Astrocyte of the spinal cord (primary cell): ENCODE data around the gene TIMM22.

Experiments
- DNase-seq: peaks from one replicate; pipeline ENCODE4 v3.0.0; 2011; ENCODE audit warnings: low read depth, low spot score
- H3K4me3 ChIP-seq: 2 replicates; pipeline ENCODE4 v1.5.1; 2011; ENCODE audit warnings: low read depth, mild to moderate bottlenecking, low read length, moderate library complexity
- in situ Hi-C: cut with HindIII; loops from 2 replicates; pipeline ENCODE4 v1.10.0; 2017; ENCODE audit warnings: low sequenced_read_pairs
- TF ChIP-seq, protein P1 (sequence below): IDR thresholded peaks from 2 replicates; pipeline ENCODE4 v1.5.1; 2012; ENCODE audit warnings: low read depth, mild to moderate bottlenecking, low read length, inconsistent platforms

Gene TIMM22

DNA sequence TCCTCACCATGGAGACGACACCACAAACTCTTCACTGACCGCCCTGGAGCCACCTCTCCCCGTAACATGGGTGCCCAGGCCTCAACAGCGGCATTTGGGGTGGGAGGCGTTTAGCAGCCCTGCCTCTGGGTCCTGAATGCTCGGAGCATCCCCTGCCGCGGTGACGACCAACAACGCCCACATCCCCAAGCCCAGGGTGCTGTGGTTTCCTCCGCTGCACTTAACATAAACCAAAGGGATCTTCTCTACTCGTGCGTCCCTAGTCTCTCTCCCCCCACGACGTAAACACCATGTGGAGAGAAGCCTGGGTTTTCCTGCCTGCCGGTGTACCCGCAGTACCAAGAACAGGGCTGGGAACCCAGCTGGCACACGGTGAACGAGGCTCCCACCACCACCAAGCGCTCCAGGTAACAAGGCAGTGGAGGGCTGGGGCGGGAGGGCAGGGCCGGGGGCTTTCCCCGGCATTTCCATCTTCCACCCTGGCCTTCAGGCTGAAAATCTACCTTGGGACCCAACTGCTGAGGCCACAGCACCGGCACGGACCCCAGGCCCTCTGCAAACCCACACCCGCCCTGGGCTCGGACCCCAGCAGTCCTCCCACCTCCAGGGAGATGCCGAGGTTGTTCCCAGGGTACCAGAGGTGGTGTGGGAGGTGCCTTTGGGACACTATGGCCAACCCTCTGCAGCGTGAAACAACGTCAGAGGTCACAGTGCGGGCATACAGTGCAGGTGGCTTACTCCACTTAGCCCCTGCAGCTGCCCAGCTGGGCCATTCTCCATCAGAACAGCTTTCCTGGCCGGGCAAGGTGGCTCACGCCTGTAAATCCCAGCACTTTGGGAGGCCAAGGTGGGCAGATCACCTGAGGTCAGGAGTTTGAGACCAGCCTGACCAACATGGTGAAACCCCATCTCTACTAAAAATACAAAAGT lies 54.3 kb downstream of the TIMM22 start:
- in situ Hi-C loops, result no loop called here
- no peak overlapping the region for H3K4me3 ChIP-seq
- no peak for DNase-seq
- TF ChIP-seq, protein P1, sequence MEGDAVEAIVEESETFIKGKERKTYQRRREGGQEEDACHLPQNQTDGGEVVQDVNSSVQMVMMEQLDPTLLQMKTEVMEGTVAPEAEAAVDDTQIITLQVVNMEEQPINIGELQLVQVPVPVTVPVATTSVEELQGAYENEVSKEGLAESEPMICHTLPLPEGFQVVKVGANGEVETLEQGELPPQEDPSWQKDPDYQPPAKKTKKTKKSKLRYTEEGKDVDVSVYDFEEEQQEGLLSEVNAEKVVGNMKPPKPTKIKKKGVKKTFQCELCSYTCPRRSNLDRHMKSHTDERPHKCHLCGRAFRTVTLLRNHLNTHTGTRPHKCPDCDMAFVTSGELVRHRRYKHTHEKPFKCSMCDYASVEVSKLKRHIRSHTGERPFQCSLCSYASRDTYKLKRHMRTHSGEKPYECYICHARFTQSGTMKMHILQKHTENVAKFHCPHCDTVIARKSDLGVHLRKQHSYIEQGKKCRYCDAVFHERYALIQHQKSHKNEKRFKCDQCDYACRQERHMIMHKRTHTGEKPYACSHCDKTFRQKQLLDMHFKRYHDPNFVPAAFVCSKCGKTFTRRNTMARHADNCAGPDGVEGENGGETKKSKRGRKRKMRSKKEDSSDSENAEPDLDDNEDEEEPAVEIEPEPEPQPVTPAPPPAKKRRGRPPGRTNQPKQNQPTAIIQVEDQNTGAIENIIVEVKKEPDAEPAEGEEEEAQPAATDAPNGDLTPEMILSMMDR, result no peak
